ENCODE measurements around the gene RUFY1. TPM values are rescaled to one million over a fixed set of nuclear protein-coding genes. Genes with fewer than 3 reads are reported as not detected.
"Not testable (repeated sequence)": the region's sequence is repeated elsewhere in the genome, so short reads cannot be mapped to it uniquely, and the experiment has no call there.

Gene RUFY1
- polyA plus RNA-seq, 1 donor from 2014 or later, result 31.3 TPM

DNA sequence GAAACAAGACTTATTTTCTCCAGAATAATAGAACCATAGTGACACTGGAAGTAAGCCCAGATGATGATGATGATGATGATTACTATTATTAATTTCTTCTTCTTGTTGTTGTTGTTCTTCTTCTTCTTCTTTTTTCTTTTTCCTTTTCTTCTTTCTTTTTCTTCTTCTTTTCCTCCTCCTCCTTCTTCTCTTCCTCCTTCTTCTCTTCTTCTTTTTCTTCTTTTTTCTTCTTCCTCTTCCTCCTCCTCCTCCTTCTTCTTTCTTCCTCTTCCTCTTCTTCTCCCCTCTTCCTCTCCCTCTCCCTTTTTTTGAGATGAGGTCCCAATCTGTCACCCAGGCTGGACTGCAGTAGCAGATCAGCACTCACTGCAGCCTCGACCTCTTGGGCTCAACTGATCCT, 40.5 kb upstream of the RUFY1 start:
- no peaks in the 10 kb centered on the region for H3K9me3 ChIP-seq (ENCODE audit: low read length)
- H3K79me2 ChIP-seq (replicated peaks; ENCODE audit: insufficient read depth, low read length), result no peaks in the 10 kb centered on the region
- no peak overlapping the region for H2AFZ ChIP-seq (ENCODE audit: low read depth, low read length)
- H3F3A ChIP-seq (ENCODE audit: insufficient read depth, low read length, poor library complexity, severe bottlenecking), result no peaks in the 10 kb centered on the region
- H3K9me2 ChIP-seq (ENCODE audit: insufficient read depth, low read length), result no peaks in the 10 kb centered on the region
- H3K9ac ChIP-seq (ENCODE audit: low read length), result no peak overlapping the region
- H3K27ac ChIP-seq (ENCODE audit: low read length), result no peak overlapping the region
- no peaks in the 10 kb centered on the region for H4K20me1 ChIP-seq (ENCODE audit: insufficient read depth)
- H3K4me2 ChIP-seq (ENCODE audit: low read length), result no peak overlapping the region
- no peaks in the 10 kb centered on the region for H3K36me3 ChIP-seq (ENCODE audit: insufficient read depth, low read length)
- H3K27me3 ChIP-seq (ENCODE audit: insufficient read depth, low read depth, low read length), result no peaks in the 10 kb centered on the region
- no peak overlapping the region for H3K4me3 ChIP-seq (ENCODE audit: low read length)
- TF ChIP-seq EZH2 (IDR thresholded peaks at IDR 0.05; ENCODE audit: borderline replicate concordance, insufficient read depth, low read length, poor library complexity, severe bottlenecking) (no peak), TAF1 (IDR thresholded peaks at IDR 0.05; ENCODE audit: low read depth) (no peak), POLR2AphosphoS5 (IDR thresholded peaks at IDR 0.05) (no peak), SMC3 (conservative IDR thresholded peaks at IDR 0.05; ENCODE audit: poor library complexity) (no peak), MXI1 (conservative IDR thresholded peaks at IDR 0.05; ENCODE audit: poor library complexity, severe bottlenecking) (no peak), EP300 (conservative IDR thresholded peaks at IDR 0.05; ENCODE audit: poor library complexity, severe bottlenecking) (no peak), RAD21 (conservative IDR thresholded peaks at IDR 0.05) (no peak)
- TF ChIP-seq, protein P1, sequence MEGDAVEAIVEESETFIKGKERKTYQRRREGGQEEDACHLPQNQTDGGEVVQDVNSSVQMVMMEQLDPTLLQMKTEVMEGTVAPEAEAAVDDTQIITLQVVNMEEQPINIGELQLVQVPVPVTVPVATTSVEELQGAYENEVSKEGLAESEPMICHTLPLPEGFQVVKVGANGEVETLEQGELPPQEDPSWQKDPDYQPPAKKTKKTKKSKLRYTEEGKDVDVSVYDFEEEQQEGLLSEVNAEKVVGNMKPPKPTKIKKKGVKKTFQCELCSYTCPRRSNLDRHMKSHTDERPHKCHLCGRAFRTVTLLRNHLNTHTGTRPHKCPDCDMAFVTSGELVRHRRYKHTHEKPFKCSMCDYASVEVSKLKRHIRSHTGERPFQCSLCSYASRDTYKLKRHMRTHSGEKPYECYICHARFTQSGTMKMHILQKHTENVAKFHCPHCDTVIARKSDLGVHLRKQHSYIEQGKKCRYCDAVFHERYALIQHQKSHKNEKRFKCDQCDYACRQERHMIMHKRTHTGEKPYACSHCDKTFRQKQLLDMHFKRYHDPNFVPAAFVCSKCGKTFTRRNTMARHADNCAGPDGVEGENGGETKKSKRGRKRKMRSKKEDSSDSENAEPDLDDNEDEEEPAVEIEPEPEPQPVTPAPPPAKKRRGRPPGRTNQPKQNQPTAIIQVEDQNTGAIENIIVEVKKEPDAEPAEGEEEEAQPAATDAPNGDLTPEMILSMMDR (IDR thresholded peaks at IDR 0.05; ENCODE audit: poor library complexity, severe bottlenecking), result no peak
- TF ChIP-seq, protein P2, sequence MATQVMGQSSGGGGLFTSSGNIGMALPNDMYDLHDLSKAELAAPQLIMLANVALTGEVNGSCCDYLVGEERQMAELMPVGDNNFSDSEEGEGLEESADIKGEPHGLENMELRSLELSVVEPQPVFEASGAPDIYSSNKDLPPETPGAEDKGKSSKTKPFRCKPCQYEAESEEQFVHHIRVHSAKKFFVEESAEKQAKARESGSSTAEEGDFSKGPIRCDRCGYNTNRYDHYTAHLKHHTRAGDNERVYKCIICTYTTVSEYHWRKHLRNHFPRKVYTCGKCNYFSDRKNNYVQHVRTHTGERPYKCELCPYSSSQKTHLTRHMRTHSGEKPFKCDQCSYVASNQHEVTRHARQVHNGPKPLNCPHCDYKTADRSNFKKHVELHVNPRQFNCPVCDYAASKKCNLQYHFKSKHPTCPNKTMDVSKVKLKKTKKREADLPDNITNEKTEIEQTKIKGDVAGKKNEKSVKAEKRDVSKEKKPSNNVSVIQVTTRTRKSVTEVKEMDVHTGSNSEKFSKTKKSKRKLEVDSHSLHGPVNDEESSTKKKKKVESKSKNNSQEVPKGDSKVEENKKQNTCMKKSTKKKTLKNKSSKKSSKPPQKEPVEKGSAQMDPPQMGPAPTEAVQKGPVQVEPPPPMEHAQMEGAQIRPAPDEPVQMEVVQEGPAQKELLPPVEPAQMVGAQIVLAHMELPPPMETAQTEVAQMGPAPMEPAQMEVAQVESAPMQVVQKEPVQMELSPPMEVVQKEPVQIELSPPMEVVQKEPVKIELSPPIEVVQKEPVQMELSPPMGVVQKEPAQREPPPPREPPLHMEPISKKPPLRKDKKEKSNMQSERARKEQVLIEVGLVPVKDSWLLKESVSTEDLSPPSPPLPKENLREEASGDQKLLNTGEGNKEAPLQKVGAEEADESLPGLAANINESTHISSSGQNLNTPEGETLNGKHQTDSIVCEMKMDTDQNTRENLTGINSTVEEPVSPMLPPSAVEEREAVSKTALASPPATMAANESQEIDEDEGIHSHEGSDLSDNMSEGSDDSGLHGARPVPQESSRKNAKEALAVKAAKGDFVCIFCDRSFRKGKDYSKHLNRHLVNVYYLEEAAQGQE (IDR thresholded peaks at IDR 0.05; ENCODE audit: borderline replicate concordance), result no peak

DNA sequence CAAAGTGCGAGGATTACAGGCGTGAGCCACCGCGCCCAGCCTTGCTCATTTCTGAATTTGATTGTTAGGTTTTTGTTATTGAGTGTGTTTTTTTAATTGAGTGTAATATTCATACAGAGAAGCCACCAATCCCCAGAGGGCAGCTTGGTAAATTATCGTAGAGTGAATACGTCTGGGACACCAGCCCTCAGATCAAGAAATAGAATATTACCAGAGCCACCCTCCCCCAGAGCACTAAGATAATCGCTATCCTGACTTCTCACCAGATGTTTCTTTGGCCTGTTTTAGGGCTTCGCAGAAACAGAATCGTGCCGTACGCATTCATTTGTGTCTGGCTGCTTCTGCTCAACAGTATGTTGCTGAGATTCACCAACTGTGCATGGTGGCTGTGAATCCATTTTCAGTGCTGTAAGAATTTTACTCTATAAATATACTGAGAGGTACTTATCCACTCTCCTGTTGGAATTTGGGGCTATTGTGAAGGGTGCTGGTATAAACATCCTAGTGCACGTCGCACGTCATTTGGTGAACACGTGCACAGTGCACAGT, 37.8 kb upstream of the RUFY1 start:
- H3K4me2 ChIP-seq (ENCODE audit: low read length), result no peak overlapping the region
- H3K27ac ChIP-seq (ENCODE audit: low read length), result no peak overlapping the region
- H3K36me3 ChIP-seq (ENCODE audit: insufficient read depth, low read length), result no peaks in the 10 kb centered on the region
- no peaks in the 10 kb centered on the region for H3K9me2 ChIP-seq (ENCODE audit: insufficient read depth, low read length)
- H4K20me1 ChIP-seq (ENCODE audit: insufficient read depth), result no peaks in the 10 kb centered on the region
- no peaks in the 10 kb centered on the region for H3K79me2 ChIP-seq (replicated peaks; ENCODE audit: insufficient read depth, low read length)
- TF ChIP-seq, protein P1 (IDR thresholded peaks at IDR 0.05; ENCODE audit: poor library complexity, severe bottlenecking), result no peak
- TF ChIP-seq SMC3 (conservative IDR thresholded peaks at IDR 0.05; ENCODE audit: poor library complexity) (no peak), EZH2 (IDR thresholded peaks at IDR 0.05; ENCODE audit: borderline replicate concordance, insufficient read depth, low read length, poor library complexity, severe bottlenecking) (no peak), TAF1 (IDR thresholded peaks at IDR 0.05; ENCODE audit: low read depth) (no peak)
- no peak overlapping the region for H2AFZ ChIP-seq (ENCODE audit: low read depth, low read length)
- H3F3A ChIP-seq (ENCODE audit: insufficient read depth, low read length, poor library complexity, severe bottlenecking), result no peaks in the 10 kb centered on the region
- no peaks in the 10 kb centered on the region for H3K9me3 ChIP-seq (ENCODE audit: low read length)
- H3K27me3 ChIP-seq (ENCODE audit: insufficient read depth, low read depth, low read length), result no peaks in the 10 kb centered on the region
- no peak overlapping the region for H3K9ac ChIP-seq (ENCODE audit: low read length)
- H3K4me3 ChIP-seq (ENCODE audit: low read length), result no peak overlapping the region

DNA sequence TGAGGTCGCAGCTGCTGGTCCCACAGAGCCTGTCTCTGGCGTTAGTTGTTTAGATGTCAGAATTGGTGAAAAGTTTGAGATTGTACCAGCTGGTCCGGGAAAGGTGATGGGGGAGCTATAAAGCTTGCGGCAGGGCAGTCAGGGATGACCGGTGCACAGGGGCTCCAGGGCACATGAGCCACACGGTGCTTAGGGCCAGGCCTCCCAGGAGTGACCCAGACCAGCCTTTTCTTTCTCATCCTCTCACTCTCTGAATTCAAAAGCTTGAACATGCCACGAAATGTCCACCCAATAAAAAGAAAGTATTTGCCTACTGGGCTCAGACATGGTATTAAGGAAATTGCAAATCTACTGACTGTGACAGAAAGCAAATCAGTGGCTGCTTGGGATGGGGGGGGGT, 34.9 kb upstream of the RUFY1 start:
- H3K4me2 ChIP-seq (ENCODE audit: low read length); H3F3A ChIP-seq (ENCODE audit: insufficient read depth, low read length, poor library complexity, severe bottlenecking); H4K20me1 ChIP-seq (ENCODE audit: insufficient read depth): not testable (repeated sequence)

More for the DNA sequence above, 34.9 kb upstream of the RUFY1 start:
- not testable (repeated sequence) for H3K4me3 ChIP-seq (ENCODE audit: low read length); H3K79me2 ChIP-seq (replicated peaks; ENCODE audit: insufficient read depth, low read length); H3K27ac ChIP-seq (ENCODE audit: low read length); H3K9ac ChIP-seq (ENCODE audit: low read length); H3K36me3 ChIP-seq (ENCODE audit: insufficient read depth, low read length); H2AFZ ChIP-seq (ENCODE audit: low read depth, low read length); H3K9me3 ChIP-seq (ENCODE audit: low read length); H3K9me2 ChIP-seq (ENCODE audit: insufficient read depth, low read length); H3K27me3 ChIP-seq (ENCODE audit: insufficient read depth, low read depth, low read length)

Measured in neural cell (in vitro differentiated cells).